ENCODE results near the gene DLGAP3. TPM values are rescaled to one million over a fixed set of nuclear protein-coding genes. Genes with fewer than 3 reads are reported as not detected.

The DLGAP3 gene
- total RNA-seq, 2 donors from 2014 or later, result 0.52 to 2.3 TPM

DNA sequence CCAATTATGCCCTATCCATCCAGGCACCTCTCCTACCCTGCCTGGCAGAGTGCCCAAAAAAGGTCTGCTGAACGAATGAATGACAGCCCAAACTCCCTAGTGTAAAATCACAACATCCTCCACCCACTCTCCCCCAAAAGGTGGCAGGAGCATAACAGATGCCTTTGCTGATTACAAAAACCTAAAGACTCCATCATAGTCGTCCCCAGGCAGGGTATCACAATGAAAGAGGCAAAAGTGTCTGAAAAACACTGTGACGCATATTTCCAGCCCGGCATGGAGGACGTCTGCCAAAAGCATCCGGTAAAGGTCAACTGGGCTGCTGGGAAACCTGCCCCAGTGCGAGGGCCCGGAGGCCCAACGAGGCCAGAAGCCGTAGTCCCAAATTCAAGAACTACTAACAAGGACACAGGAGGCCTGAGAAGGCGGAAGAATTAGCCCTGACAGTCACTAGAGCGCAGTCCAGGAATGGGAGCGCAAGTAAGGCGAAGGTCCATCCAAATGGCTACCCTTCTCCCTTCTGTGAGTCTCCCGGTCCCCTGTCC lies 70.5 kb downstream of the DLGAP3 start:
- 0 to 1% methylated on average over 15 of the region's 15 CpGs for WGBS, 2 donors
- ATAC-seq, result peak; percentile 18
- no peak for TF ChIP-seq POLR2A (IDR thresholded peaks at IDR 0.05)
- TF ChIP-seq, protein P1, sequence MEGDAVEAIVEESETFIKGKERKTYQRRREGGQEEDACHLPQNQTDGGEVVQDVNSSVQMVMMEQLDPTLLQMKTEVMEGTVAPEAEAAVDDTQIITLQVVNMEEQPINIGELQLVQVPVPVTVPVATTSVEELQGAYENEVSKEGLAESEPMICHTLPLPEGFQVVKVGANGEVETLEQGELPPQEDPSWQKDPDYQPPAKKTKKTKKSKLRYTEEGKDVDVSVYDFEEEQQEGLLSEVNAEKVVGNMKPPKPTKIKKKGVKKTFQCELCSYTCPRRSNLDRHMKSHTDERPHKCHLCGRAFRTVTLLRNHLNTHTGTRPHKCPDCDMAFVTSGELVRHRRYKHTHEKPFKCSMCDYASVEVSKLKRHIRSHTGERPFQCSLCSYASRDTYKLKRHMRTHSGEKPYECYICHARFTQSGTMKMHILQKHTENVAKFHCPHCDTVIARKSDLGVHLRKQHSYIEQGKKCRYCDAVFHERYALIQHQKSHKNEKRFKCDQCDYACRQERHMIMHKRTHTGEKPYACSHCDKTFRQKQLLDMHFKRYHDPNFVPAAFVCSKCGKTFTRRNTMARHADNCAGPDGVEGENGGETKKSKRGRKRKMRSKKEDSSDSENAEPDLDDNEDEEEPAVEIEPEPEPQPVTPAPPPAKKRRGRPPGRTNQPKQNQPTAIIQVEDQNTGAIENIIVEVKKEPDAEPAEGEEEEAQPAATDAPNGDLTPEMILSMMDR (IDR thresholded peaks at IDR 0.05), result no peak

DNA sequence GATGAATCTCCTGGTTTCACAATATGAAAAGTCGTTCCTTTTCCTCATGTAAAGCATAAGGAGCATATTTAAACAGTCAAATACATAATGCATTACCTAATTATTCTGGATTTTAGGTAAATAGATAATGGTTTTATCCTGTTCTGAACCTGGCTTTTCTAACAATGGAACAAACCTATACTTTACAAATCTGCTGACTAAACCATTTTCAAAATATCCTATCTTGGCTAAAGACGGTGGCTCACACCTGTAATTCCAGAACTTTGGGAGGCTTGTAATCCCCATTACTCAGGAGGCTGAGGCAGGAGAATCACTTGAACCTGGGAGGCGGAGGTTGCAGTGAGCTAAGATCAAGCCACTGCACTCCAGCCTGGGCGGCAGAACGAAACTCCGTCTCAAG lies 72.8 kb downstream of the DLGAP3 start:
- TF ChIP-seq, protein P1 (IDR thresholded peaks at IDR 0.05), result no peak
- TF ChIP-seq POLR2A (IDR thresholded peaks at IDR 0.05), result no peak
- intact Hi-C loops (cut with DNase I), result no loop called here
- Histone ChIP-seq H3K9me3 (no peaks in the 10 kb centered on the region), H3K36me3 (replicated peaks in 1 of 2; ENCODE audit: insufficient read depth in 1 of 2, low read depth in 2 of 2) (peaks cover 0 to 11% of the 10 kb centered on the region in 2 donors), H3K27me3 (no peaks in the 10 kb centered on the region), H3K4me1 (peaks cover 34% of the 10 kb centered on the region), H3K4me3 (no peak overlapping the region), H3K27ac (no peak overlapping the region)
- ATAC-seq, result no peak
- DNase-seq, result no peak
- WGBS, 2 donors, result 89 to 94% methylated on average over 6 of the region's 6 CpGs

More for the DNA sequence above, 70.5 kb downstream of the DLGAP3 start:
- Histone ChIP-seq H3K36me3 (replicated peaks in 1 of 2; ENCODE audit: insufficient read depth in 1 of 2, low read depth in 2 of 2) (peaks cover 0 to 11% of the 10 kb centered on the region in 2 donors), H3K9me3 (no peaks in the 10 kb centered on the region), H3K4me1 (peaks cover 25% of the 10 kb centered on the region), H3K27ac (peak overlapping the region; percentile 50 to 86 (median 80)), H3K27me3 (no peaks in the 10 kb centered on the region), H3K4me3 (peak overlapping the region; percentile 95)
- DNase-seq, result peak in 2 of 4 donors; percentile 30
- intact Hi-C loops (cut with DNase I), result no loop called here

DNA sequence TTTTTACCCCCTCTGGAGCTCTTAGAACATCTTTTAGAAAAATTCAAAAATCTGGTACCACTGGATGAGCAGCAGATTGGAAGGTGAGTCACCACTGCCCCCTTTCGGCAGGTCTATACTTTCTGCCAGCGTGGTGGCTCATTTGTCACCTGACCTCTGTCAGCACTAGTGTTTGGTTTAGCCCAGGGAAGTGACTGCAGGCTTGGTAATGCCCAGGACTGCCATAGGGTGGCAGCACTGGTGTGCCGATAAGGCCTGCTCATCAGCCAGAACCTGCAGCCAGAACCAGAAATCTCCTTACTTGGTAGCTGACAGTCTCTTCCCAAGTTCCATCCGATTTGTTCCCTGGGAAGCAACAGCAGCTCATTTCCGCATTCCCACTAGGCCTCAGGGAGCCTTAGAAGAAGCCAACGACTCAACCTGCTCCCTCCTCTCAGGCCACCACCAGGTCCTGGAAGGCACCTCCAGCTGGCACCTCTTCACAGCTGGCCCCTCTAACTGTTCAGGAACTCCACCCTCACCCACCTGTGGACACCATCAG lies 76.7 kb downstream of the DLGAP3 start:
- Histone ChIP-seq H3K36me3 (replicated peaks in 1 of 2; ENCODE audit: insufficient read depth in 1 of 2, low read depth in 2 of 2) (peaks cover 0 to 11% of the 10 kb centered on the region in 2 donors), H3K9me3 (no peaks in the 10 kb centered on the region), H3K4me1 (peaks cover 33% of the 10 kb centered on the region), H3K4me3 (no peak overlapping the region), H3K27me3 (no peaks in the 10 kb centered on the region), H3K27ac (peak overlapping the region in 2 of 4 donors; percentile 24 to 33)
- no peak for TF ChIP-seq POLR2A (IDR thresholded peaks at IDR 0.05)
- TF ChIP-seq, protein P1 (IDR thresholded peaks at IDR 0.05), result peak; percentile 91 to 100 (median 98)
- WGBS, 2 donors, result 18 to 40% methylated on average over 4 to 6 of the region's 6 CpGs
- intact Hi-C loops (cut with DNase I), result no loop called here
- ATAC-seq (peak; percentile 100), DNase-seq (peak; percentile 94 to 95 (median 94))

- 49 to 56% methylated on average over 13 of the region's 13 CpGs for WGBS, 2 donors
- H3K27ac ChIP-seq, result no peak overlapping the region
Observed at GRCh38 chr1:34851431-34852105, 77.9 kb downstream of the DLGAP3 start.

More at GRCh38 chr1:34851431-34852105, 77.9 kb downstream of the DLGAP3 start:
- peak; percentile 39 to 70 (median 58) for DNase-seq
- Histone ChIP-seq H3K4me1 (peaks cover 40% of the 10 kb centered on the region), H3K9me3 (no peaks in the 10 kb centered on the region), H3K4me3 (no peak overlapping the region), H3K36me3 (replicated peaks in 1 of 2; ENCODE audit: insufficient read depth in 1 of 2, low read depth in 2 of 2) (peaks cover 0 to 11% of the 10 kb centered on the region in 2 donors), H3K27me3 (no peaks in the 10 kb centered on the region)
- ATAC-seq, result no peak
- intact Hi-C loops (cut with DNase I), result no loop called here
- no peak for TF ChIP-seq POLR2A (IDR thresholded peaks at IDR 0.05)
- TF ChIP-seq, protein P1 (IDR thresholded peaks at IDR 0.05), result no peak

Measured in body of pancreas (tissue), 4 donors.